ENCODE data around the gene RXRA.
A peak's percentile ranks its signal among the peaks of the same experiment; 100 is the strongest.

Gene RXRA

DNA sequence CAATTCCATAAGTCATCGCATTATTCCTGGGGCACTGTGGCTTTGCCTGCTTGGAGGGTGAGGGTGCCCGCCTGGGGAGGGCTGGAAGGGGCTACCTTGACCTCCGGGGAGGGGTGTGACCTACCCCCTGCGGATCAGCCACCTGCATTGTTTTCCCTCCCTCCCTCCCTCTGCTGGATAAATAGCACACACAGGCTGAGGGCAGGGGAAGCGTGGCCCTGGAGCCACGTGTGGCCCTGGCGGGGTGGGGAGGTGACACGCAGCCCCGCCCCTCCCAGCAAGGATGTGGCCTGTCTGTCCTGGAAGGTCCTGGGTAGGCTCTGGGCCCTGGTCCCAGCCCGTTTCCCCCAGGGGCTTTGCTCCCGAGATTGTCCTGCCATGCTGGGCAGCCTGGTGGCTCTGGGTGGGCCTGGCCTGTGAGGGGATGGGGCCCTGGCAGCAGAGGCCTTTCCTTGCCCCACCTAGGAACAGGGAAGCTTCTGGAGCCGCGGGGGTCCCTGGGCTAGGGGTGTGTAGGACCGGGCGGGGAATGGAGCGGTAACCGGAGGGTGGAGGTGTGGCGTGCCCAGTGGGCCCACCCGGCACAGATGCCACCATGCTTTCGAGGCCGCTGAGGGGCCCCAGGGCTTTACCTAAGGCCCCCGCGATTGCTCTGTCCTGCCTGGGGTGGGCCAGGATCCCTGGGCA is 33.4 kb downstream of the RXRA start:
- H3K4me3 ChIP-seq (ENCODE audit: low read depth in 1 of 2, low read length in 2 of 2), result no peak overlapping the region
- H3K36me3 ChIP-seq (ENCODE audit: control insufficient read depth in 1 of 2, insufficient read depth in 2 of 2, low read length in 2 of 2), result no peaks in the 10 kb centered on the region
- no peaks in the 10 kb centered on the region for H3K27me3 ChIP-seq (ENCODE audit: control insufficient read depth in 1 of 2, insufficient read depth in 2 of 2, low read length in 2 of 2)
- no peak overlapping the region for H3K27ac ChIP-seq (ENCODE audit: low read depth, low read length)
- H3K9me3 ChIP-seq (ENCODE audit: control insufficient read depth in 1 of 2, low read length in 2 of 2), result no peaks in the 10 kb centered on the region
- H3K9ac ChIP-seq (ENCODE audit: low read depth in 1 of 2, low read length in 2 of 2), result no peak overlapping the region
- peaks cover 89 to 95% of the 10 kb centered on the region in 2 donors for H3K4me1 ChIP-seq (ENCODE audit: control insufficient read depth in 1 of 2, insufficient read depth in 2 of 2, low read length in 2 of 2)

DNA sequence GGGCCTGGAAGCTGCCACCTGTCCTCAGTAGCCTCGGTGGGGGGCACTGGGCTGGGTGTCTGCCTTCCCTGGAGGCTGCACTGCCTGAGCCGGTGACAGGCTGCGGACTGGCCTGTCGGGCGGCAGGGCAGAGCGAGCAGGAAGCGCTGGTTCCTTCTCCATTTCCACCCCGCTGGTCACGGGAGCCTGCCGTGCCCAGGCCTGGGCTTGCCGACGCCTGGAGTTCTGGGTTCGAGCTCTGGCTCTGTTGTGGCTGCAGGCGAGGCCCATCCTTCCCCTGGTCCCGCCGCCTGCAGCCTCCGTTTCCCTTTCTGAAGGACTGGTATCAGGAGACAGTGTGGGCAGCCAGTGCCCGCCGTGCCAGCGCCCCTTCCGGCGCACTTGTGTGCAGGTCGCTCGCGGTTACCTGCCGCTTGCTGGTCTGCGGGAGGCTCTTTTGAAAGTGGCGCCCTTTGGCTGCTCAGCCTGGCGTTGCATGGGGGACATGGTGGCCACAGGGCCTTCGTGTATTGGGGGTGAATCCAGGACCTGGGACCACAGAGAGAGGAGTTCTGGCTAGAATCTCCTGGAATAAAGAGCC is 34.0 kb downstream of the RXRA start:
- Histone ChIP-seq H3K27ac (ENCODE audit: low read depth, low read length) (no peak overlapping the region), H3K4me1 (ENCODE audit: control insufficient read depth in 1 of 2, insufficient read depth in 2 of 2, low read length in 2 of 2) (peaks cover 89 to 95% of the 10 kb centered on the region in 2 donors), H3K4me3 (ENCODE audit: low read depth in 1 of 2, low read length in 2 of 2) (no peak overlapping the region), H3K36me3 (ENCODE audit: control insufficient read depth in 1 of 2, insufficient read depth in 2 of 2, low read length in 2 of 2) (no peaks in the 10 kb centered on the region), H3K9ac (ENCODE audit: low read depth in 1 of 2, low read length in 2 of 2) (no peak overlapping the region), H3K9me3 (ENCODE audit: control insufficient read depth in 1 of 2, low read length in 2 of 2) (no peaks in the 10 kb centered on the region), H3K27me3 (ENCODE audit: control insufficient read depth in 1 of 2, insufficient read depth in 2 of 2, low read length in 2 of 2) (no peaks in the 10 kb centered on the region)

DNA sequence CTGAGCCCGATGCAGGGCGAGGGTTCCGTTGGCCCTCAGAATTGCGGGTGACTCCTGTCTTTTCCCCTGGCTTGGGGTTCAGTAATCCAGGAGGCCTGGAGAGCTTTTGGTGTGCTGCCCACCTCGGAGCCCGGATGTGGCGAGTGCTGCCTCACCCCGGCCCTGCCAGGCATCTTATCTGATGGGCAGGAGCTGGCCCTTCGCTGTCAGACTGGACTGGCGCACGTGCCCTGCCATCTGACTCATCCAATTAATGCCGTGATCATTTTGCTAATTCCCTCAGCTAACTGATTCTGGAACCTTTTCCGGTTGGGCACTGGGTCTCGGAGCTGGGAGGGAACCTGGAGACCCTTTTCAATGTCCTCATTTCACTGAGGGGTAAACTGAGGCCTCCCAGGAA is 34.6 kb downstream of the RXRA start:
- no peaks in the 10 kb centered on the region for H3K27me3 ChIP-seq (ENCODE audit: control insufficient read depth in 1 of 2, insufficient read depth in 2 of 2, low read length in 2 of 2)
- H3K9ac ChIP-seq (ENCODE audit: low read depth in 1 of 2, low read length in 2 of 2), result peak overlapping the region in 1 of 2 donors; percentile 7
- H3K36me3 ChIP-seq (ENCODE audit: control insufficient read depth in 1 of 2, insufficient read depth in 2 of 2, low read length in 2 of 2), result no peaks in the 10 kb centered on the region
- no peak overlapping the region for H3K4me3 ChIP-seq (ENCODE audit: low read depth in 1 of 2, low read length in 2 of 2)
- H3K9me3 ChIP-seq (ENCODE audit: control insufficient read depth in 1 of 2, low read length in 2 of 2), result no peaks in the 10 kb centered on the region
- H3K27ac ChIP-seq (ENCODE audit: low read depth, low read length), result peak overlapping the region; percentile 62
- peaks cover 89 to 95% of the 10 kb centered on the region in 2 donors for H3K4me1 ChIP-seq (ENCODE audit: control insufficient read depth in 1 of 2, insufficient read depth in 2 of 2, low read length in 2 of 2)

DNA sequence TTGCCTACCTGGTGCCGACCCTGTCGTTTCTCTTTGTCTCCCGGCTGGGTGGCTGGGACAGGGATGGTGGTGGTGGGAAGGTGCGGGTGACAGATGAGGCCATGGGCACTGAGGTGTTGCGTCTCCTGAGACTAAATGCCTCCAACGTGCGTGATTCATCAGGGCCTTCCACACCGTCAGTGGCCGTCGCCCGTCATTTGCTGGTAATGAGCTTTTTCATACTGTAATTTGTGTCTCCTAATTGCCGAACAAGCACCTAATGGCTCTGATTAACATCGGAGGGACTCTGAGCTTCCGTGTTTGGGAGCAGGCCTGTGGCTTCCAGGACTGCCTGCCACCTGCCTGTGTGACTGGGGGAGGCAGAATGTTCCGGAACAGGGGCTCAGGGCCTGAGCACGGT is 35.2 kb downstream of the RXRA start:
- H3K27me3 ChIP-seq (ENCODE audit: control insufficient read depth in 1 of 2, insufficient read depth in 2 of 2, low read length in 2 of 2), result no peaks in the 10 kb centered on the region
- peaks cover 89 to 95% of the 10 kb centered on the region in 2 donors for H3K4me1 ChIP-seq (ENCODE audit: control insufficient read depth in 1 of 2, insufficient read depth in 2 of 2, low read length in 2 of 2)
- H3K27ac ChIP-seq (ENCODE audit: low read depth, low read length), result peak overlapping the region; percentile 62
- no peak overlapping the region for H3K4me3 ChIP-seq (ENCODE audit: low read depth in 1 of 2, low read length in 2 of 2)
- H3K9ac ChIP-seq (ENCODE audit: low read depth in 1 of 2, low read length in 2 of 2), result peak overlapping the region; percentile 7 to 20
- H3K36me3 ChIP-seq (ENCODE audit: control insufficient read depth in 1 of 2, insufficient read depth in 2 of 2, low read length in 2 of 2), result no peaks in the 10 kb centered on the region
- H3K9me3 ChIP-seq (ENCODE audit: control insufficient read depth in 1 of 2, low read length in 2 of 2), result no peaks in the 10 kb centered on the region

DNA sequence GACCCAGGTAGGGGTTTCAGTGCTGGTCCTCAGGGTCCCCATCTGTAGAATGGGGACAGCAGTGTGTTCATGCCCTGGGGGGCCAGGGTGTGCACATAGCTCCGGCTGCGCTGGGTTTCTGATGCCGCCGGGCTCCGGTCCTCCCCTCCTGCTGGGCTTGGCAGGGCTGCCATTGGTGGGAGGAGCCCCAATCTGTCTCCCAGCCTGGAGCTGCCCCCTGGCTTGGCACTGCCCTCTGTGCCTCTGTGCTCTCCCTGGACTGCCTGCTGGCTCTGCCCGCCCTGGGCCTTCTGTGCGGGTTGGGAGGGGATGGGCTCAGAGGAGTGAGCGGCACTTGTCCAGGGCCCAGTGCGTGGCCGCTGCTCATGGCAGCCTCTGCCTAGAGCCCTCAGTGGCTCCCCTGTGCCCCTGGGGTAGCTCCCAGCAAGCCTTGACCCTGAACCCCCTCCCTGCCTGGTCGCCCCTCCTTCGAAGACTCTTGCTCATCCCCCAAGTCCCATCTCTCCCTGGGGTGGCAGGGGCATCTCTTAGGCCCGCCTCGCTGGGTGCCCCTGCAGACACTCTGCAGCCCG is 35.7 kb downstream of the RXRA start:
- no peaks in the 10 kb centered on the region for H3K9me3 ChIP-seq (ENCODE audit: control insufficient read depth in 1 of 2, low read length in 2 of 2)
- H3K4me1 ChIP-seq (ENCODE audit: control insufficient read depth in 1 of 2, insufficient read depth in 2 of 2, low read length in 2 of 2), result peaks cover 89 to 95% of the 10 kb centered on the region in 2 donors
- no peaks in the 10 kb centered on the region for H3K36me3 ChIP-seq (ENCODE audit: control insufficient read depth in 1 of 2, insufficient read depth in 2 of 2, low read length in 2 of 2)
- no peaks in the 10 kb centered on the region for H3K27me3 ChIP-seq (ENCODE audit: control insufficient read depth in 1 of 2, insufficient read depth in 2 of 2, low read length in 2 of 2)
- no peak overlapping the region for H3K4me3 ChIP-seq (ENCODE audit: low read depth in 1 of 2, low read length in 2 of 2)
- peak overlapping the region in 1 of 2 donors; percentile 20 for H3K9ac ChIP-seq (ENCODE audit: low read depth in 1 of 2, low read length in 2 of 2)
- no peak overlapping the region for H3K27ac ChIP-seq (ENCODE audit: low read depth, low read length)

DNA sequence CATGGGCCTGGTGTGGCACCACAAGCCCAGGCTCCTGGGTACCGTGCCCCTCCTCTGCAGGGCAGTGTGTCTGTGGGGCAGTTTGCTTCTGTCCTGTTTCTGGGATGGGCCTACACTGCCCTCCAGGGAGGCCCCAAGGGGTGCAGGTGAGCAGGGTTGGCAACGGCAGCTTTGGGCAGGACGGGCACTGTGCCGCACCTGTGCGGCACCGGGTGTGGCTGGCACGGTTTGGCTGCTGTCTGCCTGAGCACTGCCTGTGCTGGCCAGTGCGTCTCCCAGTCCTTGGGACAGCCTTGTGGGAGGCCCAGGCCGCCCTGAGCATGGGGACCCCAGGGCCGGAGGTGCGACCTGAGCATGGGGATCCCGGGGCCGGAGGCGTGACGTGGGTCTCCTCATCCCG is 37.2 kb downstream of the RXRA start:
- no peak overlapping the region for H3K27ac ChIP-seq (ENCODE audit: low read depth, low read length)
- no peak overlapping the region for H3K9ac ChIP-seq (ENCODE audit: low read depth in 1 of 2, low read length in 2 of 2)
- no peak overlapping the region for H3K4me3 ChIP-seq (ENCODE audit: low read depth in 1 of 2, low read length in 2 of 2)
- no peaks in the 10 kb centered on the region for H3K36me3 ChIP-seq (ENCODE audit: control insufficient read depth in 1 of 2, insufficient read depth in 2 of 2, low read length in 2 of 2)
- H3K9me3 ChIP-seq (ENCODE audit: control insufficient read depth in 1 of 2, low read length in 2 of 2), result no peaks in the 10 kb centered on the region
- no peaks in the 10 kb centered on the region for H3K27me3 ChIP-seq (ENCODE audit: control insufficient read depth in 1 of 2, insufficient read depth in 2 of 2, low read length in 2 of 2)
- H3K4me1 ChIP-seq (ENCODE audit: control insufficient read depth in 1 of 2, insufficient read depth in 2 of 2, low read length in 2 of 2), result peaks cover 79 to 93% of the 10 kb centered on the region in 2 donors

DNA sequence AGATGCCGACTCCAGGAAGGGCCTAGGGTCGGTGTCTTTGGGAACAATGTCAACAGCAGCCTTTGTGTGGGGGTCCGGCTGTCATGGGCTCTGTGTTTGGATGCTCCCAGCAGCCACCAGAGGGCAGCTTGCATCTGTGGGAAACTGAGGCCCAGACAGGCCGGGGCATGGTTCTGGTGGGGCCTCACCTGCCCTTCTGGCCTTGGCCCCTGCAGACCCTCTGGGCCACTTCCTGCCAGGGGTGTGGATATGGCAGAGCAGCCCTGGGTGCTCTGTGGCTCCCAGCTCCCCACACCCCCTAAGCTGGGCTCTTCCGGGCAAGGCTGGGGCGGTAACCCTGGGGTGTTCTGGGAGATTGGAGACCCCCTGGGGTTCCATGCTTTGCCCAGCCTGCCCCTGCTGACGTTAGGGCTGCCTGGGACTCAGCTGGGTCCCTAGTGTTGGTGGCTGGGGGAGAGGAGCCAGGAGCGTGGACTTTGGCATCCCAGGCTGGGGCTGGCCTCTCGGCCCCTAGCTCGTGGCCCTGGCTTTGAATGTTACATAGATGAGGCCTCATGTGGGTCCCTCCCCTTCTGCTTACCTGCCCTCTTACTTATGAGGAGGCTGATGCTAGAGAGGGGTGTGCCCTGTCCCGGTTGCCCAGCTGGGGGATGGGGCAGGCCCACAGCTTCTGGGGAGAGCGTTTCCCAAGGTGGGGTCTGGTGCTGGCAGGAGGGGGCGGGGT is 38.3 kb downstream of the RXRA start:
- H3K36me3 ChIP-seq (ENCODE audit: control insufficient read depth in 1 of 2, insufficient read depth in 2 of 2, low read length in 2 of 2), result no peaks in the 10 kb centered on the region
- H3K9me3 ChIP-seq (ENCODE audit: control insufficient read depth in 1 of 2, low read length in 2 of 2), result no peaks in the 10 kb centered on the region
- no peak overlapping the region for H3K27ac ChIP-seq (ENCODE audit: low read depth, low read length)
- no peak overlapping the region for H3K4me3 ChIP-seq (ENCODE audit: low read depth in 1 of 2, low read length in 2 of 2)
- no peak overlapping the region for H3K9ac ChIP-seq (ENCODE audit: low read depth in 1 of 2, low read length in 2 of 2)
- H3K4me1 ChIP-seq (ENCODE audit: control insufficient read depth in 1 of 2, insufficient read depth in 2 of 2, low read length in 2 of 2), result peaks cover 69 to 85% of the 10 kb centered on the region in 2 donors
- H3K27me3 ChIP-seq (ENCODE audit: control insufficient read depth in 1 of 2, insufficient read depth in 2 of 2, low read length in 2 of 2), result no peaks in the 10 kb centered on the region

DNA sequence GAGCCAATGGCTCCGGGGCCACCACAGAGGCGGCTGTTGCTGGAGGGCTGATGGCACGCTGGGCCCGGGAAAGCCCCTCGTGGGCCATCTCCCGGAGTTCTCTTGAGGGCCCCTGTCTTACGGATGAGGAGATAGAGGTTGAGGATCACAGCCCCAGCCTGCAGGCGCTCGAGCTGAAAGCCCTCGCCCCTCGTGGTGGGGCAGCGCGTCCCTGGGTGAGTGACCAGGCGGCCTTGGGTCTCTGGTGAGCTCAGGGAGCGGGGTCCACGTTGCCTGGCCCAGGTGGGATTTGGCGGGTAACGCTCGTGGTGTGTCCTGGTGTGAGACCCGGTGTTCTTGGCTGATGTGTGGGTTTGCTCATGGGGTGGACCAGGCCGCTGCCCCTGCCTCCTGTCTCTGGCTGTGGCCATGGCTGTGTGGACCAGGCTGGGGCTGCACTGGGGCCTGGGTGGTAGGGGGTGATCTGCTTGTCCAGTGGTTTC is 38.9 kb downstream of the RXRA start:
- H3K4me1 ChIP-seq (ENCODE audit: control insufficient read depth in 1 of 2, insufficient read depth in 2 of 2, low read length in 2 of 2), result peaks cover 66 to 82% of the 10 kb centered on the region in 2 donors
- H3K9ac ChIP-seq (ENCODE audit: low read depth in 1 of 2, low read length in 2 of 2), result no peak overlapping the region
- H3K9me3 ChIP-seq (ENCODE audit: control insufficient read depth in 1 of 2, low read length in 2 of 2), result no peaks in the 10 kb centered on the region

DNA sequence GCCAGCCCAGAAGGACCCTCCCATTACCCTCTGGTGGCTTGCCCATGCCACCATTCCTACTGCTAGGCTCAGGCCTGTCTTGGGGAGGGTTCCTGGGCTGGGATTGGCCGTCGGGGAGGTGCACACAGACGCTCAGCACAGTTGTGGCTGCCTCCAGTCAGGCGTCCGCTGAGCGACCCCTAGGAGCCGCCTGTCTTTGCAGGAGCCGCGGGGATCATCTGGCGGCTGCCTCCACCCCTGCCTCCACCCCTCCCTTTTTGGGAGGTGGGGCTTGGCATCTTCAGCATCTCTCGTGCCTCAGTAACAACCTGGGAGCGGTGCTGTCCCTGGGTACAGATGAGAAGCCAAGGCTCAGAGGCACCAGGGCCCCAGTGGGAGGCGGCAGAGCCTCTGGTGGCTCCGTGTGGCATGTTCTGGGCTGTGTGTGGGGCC is 39.6 kb downstream of the RXRA start:
- Histone ChIP-seq H3K27me3 (ENCODE audit: control insufficient read depth in 1 of 2, insufficient read depth in 2 of 2, low read length in 2 of 2) (no peaks in the 10 kb centered on the region), H3K9ac (ENCODE audit: low read depth in 1 of 2, low read length in 2 of 2) (peak overlapping the region in 1 of 2 donors; percentile 46), H3K36me3 (ENCODE audit: control insufficient read depth in 1 of 2, insufficient read depth in 2 of 2, low read length in 2 of 2) (no peaks in the 10 kb centered on the region), H3K9me3 (ENCODE audit: control insufficient read depth in 1 of 2, low read length in 2 of 2) (no peaks in the 10 kb centered on the region), H3K27ac (ENCODE audit: low read depth, low read length) (no peak overlapping the region), H3K4me3 (ENCODE audit: low read depth in 1 of 2, low read length in 2 of 2) (peak overlapping the region in 1 of 2 donors; percentile 41), H3K4me1 (ENCODE audit: control insufficient read depth in 1 of 2, insufficient read depth in 2 of 2, low read length in 2 of 2) (peaks cover 60 to 75% of the 10 kb centered on the region in 2 donors)

More for the DNA sequence above, 38.9 kb downstream of the RXRA start:
- H3K36me3 ChIP-seq (ENCODE audit: control insufficient read depth in 1 of 2, insufficient read depth in 2 of 2, low read length in 2 of 2), result no peaks in the 10 kb centered on the region
- H3K27me3 ChIP-seq (ENCODE audit: control insufficient read depth in 1 of 2, insufficient read depth in 2 of 2, low read length in 2 of 2), result no peaks in the 10 kb centered on the region
- no peak overlapping the region for H3K27ac ChIP-seq (ENCODE audit: low read depth, low read length)
- no peak overlapping the region for H3K4me3 ChIP-seq (ENCODE audit: low read depth in 1 of 2, low read length in 2 of 2)

All from duodenal mucosa (tissue), 2 donors.